ENCODE results near the gene PTPRK. TPM values are rescaled to one million over a fixed set of nuclear protein-coding genes. Genes with fewer than 3 reads are reported as not detected.

Gene PTPRK
- total RNA-seq, result 124 and 133 TPM in 2 replicates

DNA sequence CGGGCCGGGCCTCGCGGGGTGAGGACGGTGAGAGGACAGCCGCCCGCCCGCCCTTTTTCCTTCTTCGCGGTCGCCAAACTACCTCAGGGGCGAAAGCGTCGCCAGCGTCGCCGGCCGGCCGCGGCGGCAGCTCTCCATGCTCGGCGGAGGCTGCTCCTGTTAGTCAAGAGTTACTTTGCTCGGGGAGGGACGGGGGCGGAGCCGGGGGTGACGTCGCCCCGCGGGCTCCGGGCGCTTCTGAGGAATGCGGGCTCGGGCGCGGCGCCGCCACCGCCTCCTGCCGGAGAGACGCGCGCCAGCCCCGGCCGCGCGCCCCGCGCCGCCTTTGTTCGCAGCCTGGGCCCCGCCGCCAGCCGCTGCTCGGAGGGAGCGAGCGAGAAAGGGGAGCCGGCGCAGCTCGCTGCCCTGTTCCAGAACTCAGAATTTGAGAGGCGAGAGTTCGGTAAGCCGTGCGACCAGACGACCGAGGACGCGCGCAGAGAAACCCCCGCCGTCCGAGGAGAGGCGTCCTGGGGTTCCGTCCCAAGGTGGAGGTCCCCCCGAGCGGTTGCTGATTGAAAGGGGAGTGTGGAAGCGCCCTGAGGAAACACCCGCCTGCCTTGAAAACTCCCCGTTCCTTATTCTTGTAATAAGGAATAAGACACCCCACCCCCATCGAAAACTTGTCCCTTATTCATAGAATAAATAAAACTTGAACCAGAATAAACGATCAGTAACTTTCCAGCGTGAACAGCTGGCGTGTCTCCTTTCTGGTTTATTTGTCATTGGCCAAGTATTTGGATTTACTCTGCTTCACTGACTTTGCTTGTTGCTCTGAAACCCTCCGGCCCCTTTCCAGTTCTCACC lies at the start of gene PTPRK:
Gene PTPRK, minus strand, starts transcription at position 164 of the 846 bp plus-strand sequence. CDS start 241 bp downstream, outside the sequence.

